Endothelial cell of umbilical vein (primary cell): ENCODE data around the gene PRDM16. TPM values are rescaled to one million over a fixed set of nuclear protein-coding genes. Genes with fewer than 3 reads are reported as not detected.

Source experiments
- BruUV-seq: library from RNA; stranded (reverse); fragments of 400-500 nt; replicated peaks from 2 replicates; lab custom pipeline; 2021; lab: Mats Ljungman, UMichigan
- CTCF ChIA-PET: fragments of 300-600, 350-600 bp; sonication (Branson Sonifier 250); formaldehyde crosslinking; loops from one replicate; lab custom pipeline; 2021; ENCODE audit warnings: antibody characterized with exemption, inconsistent platforms; lab: Charles Lee
- POLR2A ChIA-PET: fragments of 300-600, 350-600 bp; sonication (Branson Sonifier 250); formaldehyde crosslinking; loops from one replicate; lab custom pipeline; 2021; ENCODE audit warnings: antibody characterized with exemption, inconsistent platforms; lab: Charles Lee
- DNase-seq: peaks from one replicate; pipeline ENCODE4 v3.0.0-alpha.2; 2011; ENCODE audit warnings: low read depth, low spot score
- FAIRE-seq: peaks from 2 replicates; lab custom pipeline; 2011; peaks lifted over from hg19 to GRCh38; lab: Jason Lieb, UNC
- H2AFZ ChIP-seq: 2 replicates; pipeline ENCODE4 v1.6.0; 2012; ENCODE audit warnings: low read depth, low read length, control low read depth, inconsistent platforms
- H3K27ac ChIP-seq: 2 replicates; pipeline ENCODE4 v1.5.1; 2011; ENCODE audit warnings: low read depth, mild to moderate bottlenecking, control low read depth, low read length, moderate library complexity; ENCODE audit not compliant: insufficient read depth
- H3K27me3 ChIP-seq, 2 experiments: 2 replicates each; pipeline versions ENCODE4 v1.6.0 to v1.6.1; 2011; ENCODE audit warnings: low read length in 2 of 2, mixed read lengths in 1 of 2; ENCODE audit not compliant: control insufficient read depth in 2 of 2, insufficient read depth in 2 of 2
- H3K36me3 ChIP-seq, 2 experiments: 2 replicates in 1 of 2; 3 replicates in 1 of 2; pipeline ENCODE4 v1.5.1; 2011; ENCODE audit warnings: low read length in 2 of 2, mild to moderate bottlenecking in 1 of 2, moderate library complexity in 1 of 2; ENCODE audit not compliant: control insufficient read depth in 2 of 2, insufficient read depth in 2 of 2; ENCODE audit errors: extremely low read depth in 1 of 2
- H3K4me1 ChIP-seq: 3 replicates; pipeline ENCODE4 v1.5.1; 2011; ENCODE audit warnings: mild to moderate bottlenecking, low read length; ENCODE audit not compliant: control insufficient read depth, insufficient read depth; ENCODE audit errors: extremely low read depth
- H3K4me2 ChIP-seq: 2 replicates; pipeline ENCODE4 v1.6.1; 2011; ENCODE audit warnings: low read length, control low read depth, mixed read lengths; ENCODE audit not compliant: insufficient read depth
- H3K4me3 ChIP-seq, 3 experiments: fragments of 200-600 bp in 1 of 3; sonication (generic), shearing (Covaris generic) in 1 of 3; replicated peaks in 1 of 3; 2 replicates each; pipeline ENCODE4 v1.5.1; 2011 to 2016; ENCODE audit warnings: control low read depth in 3 of 3, low read length in 3 of 3, mild to moderate bottlenecking in 2 of 3, inconsistent platforms in 1 of 3, low read depth in 1 of 3, moderate library complexity in 1 of 3; ENCODE audit not compliant: insufficient read depth in 1 of 3
- H3K79me2 ChIP-seq: 2 replicates; pipeline ENCODE4 v1.6.0; 2012; ENCODE audit warnings: low read length, inconsistent platforms; ENCODE audit not compliant: control insufficient read depth, insufficient read depth
- H3K9ac ChIP-seq: replicated peaks from 2 replicates; pipeline ENCODE3; 2011; ENCODE audit warnings: low read length, control low read depth; ENCODE audit not compliant: insufficient read depth; ENCODE audit errors: extremely low read depth
- H3K9me1 ChIP-seq: replicated peaks from 3 replicates; pipeline ENCODE4 v1.6.0; 2011; ENCODE audit warnings: mild to moderate bottlenecking, low read length; ENCODE audit not compliant: control insufficient read depth, insufficient read depth; ENCODE audit errors: extremely low read depth
- H3K9me3 ChIP-seq: replicated peaks from 2 replicates; pipeline ENCODE4 v1.5.1; 2012; ENCODE audit warnings: low read length, inconsistent platforms; ENCODE audit not compliant: control insufficient read depth, insufficient read depth
- H4K20me1 ChIP-seq: replicated peaks from 2 replicates; pipeline ENCODE3; 2011; ENCODE audit warnings: mild to moderate bottlenecking, low read length; ENCODE audit not compliant: control insufficient read depth, insufficient read depth; ENCODE audit errors: extremely low read depth
- EZH2 ChIP-seq: IDR thresholded peaks from 2 replicates; pipeline ENCODE4 v1.6.1; 2012; ENCODE audit warnings: borderline replicate concordance, low read depth, mild to moderate bottlenecking, moderate library complexity, low read length, inconsistent platforms; ENCODE audit not compliant: severe bottlenecking
- FOS ChIP-seq: IDR thresholded peaks from 2 replicates; pipeline ENCODE4 v1.6.1; 2011; ENCODE audit warnings: mild to moderate bottlenecking, low read length, moderate library complexity, borderline replicate concordance; ENCODE audit not compliant: insufficient read depth
- GATA2 ChIP-seq: IDR thresholded peaks from 2 replicates; pipeline ENCODE4 v1.7.0; 2011; ENCODE audit warnings: low read depth, mild to moderate bottlenecking, moderate library complexity, mixed read lengths, low read length; ENCODE audit not compliant: insufficient read length, insufficient read depth
- JUN ChIP-seq: IDR thresholded peaks from 2 replicates; pipeline ENCODE4 v1.6.1; 2011; ENCODE audit warnings: borderline replicate concordance, low read depth; ENCODE audit not compliant: insufficient read length, insufficient read depth
- MAX ChIP-seq: IDR thresholded peaks from 2 replicates; pipeline ENCODE4 v1.6.1; 2011; ENCODE audit not compliant: insufficient read depth, insufficient read length
- POLR2A ChIP-seq: IDR thresholded peaks from 2 replicates; pipeline ENCODE4 v1.6.1; 2012; ENCODE audit warnings: low read depth, mild to moderate bottlenecking, control low read depth, low read length
- POLR2AphosphoS5 ChIP-seq: IDR thresholded peaks from 2 replicates; pipeline ENCODE4 v1.6.1; 2012; ENCODE audit warnings: low read depth, mild to moderate bottlenecking, control low read depth, low read length, moderate library complexity; ENCODE audit not compliant: insufficient read depth
- dilution Hi-C: fragments of 300-500 bp; cut with MboI; formaldehyde crosslinking; loops from one replicate; pipeline ENCODE4 v1.15.0; 2019; ENCODE audit warnings: low sequenced_read_pairs; ENCODE audit not compliant: extremely low pct_ligation_motif_present
- intact Hi-C: fragments of 100-400 bp; cut with micrococcal nuclease; formaldehyde crosslinking; loops from one replicate; pipeline ENCODE4 v1.10.0; 2022
- polyA plus RNA-seq, 4 experiments: library from polyadenylated mRNA; depleted of rRNA in 3 of 4; stranded (reverse) in 3 of 4; unstranded in 1 of 4; fragments of >200 nt; gene quantifications; 2 replicates each; pipeline versions ENCODE4 v1.2.1 to v1.2.3, GENCODE V29; 2011 to 2012; ENCODE audit warnings: missing spikeins in 1 of 4
- total RNA-seq: library from RNA; stranded (reverse); gene quantifications from 2 replicates; pipeline ENCODE4 v1.2.3, GENCODE V29; 2021
- TF ChIP-seq, protein P1 (sequence below), 2 donors: IDR thresholded peaks; 1 replicate in 1 of 2; 2 replicates in 1 of 2; pipeline ENCODE4 v1.5.1; 2011; ENCODE audit warnings: low read length in 2 of 2, mild to moderate bottlenecking in 2 of 2, moderate library complexity in 2 of 2, control low read depth in 1 of 2, inconsistent platforms in 1 of 2, low read depth in 1 of 2; ENCODE audit not compliant: insufficient read depth in 1 of 2; ENCODE audit errors: extremely low read depth in 1 of 2

Gene PRDM16
- total and polyA plus RNA-seq, 2 donors (not counting 3 experiments of a cell fraction or from before 2014, with no cell fraction given), result not detected

DNA sequence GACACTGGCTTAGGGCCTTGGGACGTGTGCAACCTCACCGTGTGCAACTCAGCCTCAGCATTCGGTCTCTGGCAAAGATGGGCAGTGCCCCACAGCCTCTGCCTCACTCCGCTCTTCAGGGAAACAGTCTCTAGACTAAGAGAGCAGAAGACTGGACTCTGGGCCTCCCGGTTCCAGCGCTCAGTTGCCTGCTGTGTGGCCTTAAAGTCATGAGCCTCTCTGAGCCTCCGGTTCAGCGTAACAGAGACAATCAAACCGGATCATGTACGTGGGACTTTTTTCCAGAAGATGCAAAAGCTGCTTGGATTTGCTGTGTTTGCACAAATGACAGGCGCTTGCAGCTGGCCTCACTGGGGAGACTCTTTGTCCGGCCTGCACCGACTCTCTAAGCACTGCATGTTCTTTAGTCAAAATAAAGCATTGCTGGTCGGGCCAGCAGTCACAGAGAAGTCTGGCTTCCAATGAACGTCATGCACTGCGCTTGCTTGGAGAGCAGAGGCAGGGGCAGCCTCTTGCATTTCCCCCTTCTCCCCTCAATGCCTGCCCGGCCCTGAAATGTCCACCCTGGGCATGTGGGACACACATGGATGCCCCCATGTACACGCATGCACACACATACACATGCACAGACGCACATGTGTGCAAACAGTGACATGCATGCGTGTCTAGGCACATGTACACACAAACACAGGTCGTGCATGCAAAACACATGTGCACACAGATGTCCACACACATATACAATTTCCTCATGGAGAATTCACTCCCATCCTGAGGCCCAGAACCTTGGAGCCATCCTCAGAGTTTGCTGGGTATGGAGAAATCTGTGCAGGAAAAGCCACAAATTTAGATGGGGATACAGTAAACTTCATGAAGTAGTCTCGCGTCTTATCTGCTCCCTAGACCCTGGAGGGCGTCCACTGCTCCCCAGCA, 152.4 kb downstream of the PRDM16 start:
- ChIA-PET POLR2A (no interaction called here), CTCF (no interaction called here)
- FAIRE-seq (no peak), DNase-seq (no peak)
- Histone ChIP-seq H2AFZ (no peak overlapping the region), H3K79me2 (no peaks in the 10 kb centered on the region), H3K9me3 (no peaks in the 10 kb centered on the region), H4K20me1 (no peaks in the 10 kb centered on the region), H3K4me2 (no peak overlapping the region), H3K4me3 (no peak overlapping the region), H3K27ac (no peak overlapping the region), H3K9me1 (no peaks in the 10 kb centered on the region), H3K4me1 (no peaks in the 10 kb centered on the region), H3K9ac (no peak overlapping the region), H3K36me3 (no peaks in the 10 kb centered on the region), H3K27me3 (no peaks in the 10 kb centered on the region)
- dilution Hi-C loops, result no loop called here
- BruUV-seq, result no TSS peak
- intact Hi-C loops, result no loop called here
- TF ChIP-seq POLR2AphosphoS5 (no peak), MAX (peak; percentile 11), EZH2 (no peak), JUN (no peak), POLR2A (no peak), FOS (no peak), GATA2 (no peak)
- TF ChIP-seq, protein P1, sequence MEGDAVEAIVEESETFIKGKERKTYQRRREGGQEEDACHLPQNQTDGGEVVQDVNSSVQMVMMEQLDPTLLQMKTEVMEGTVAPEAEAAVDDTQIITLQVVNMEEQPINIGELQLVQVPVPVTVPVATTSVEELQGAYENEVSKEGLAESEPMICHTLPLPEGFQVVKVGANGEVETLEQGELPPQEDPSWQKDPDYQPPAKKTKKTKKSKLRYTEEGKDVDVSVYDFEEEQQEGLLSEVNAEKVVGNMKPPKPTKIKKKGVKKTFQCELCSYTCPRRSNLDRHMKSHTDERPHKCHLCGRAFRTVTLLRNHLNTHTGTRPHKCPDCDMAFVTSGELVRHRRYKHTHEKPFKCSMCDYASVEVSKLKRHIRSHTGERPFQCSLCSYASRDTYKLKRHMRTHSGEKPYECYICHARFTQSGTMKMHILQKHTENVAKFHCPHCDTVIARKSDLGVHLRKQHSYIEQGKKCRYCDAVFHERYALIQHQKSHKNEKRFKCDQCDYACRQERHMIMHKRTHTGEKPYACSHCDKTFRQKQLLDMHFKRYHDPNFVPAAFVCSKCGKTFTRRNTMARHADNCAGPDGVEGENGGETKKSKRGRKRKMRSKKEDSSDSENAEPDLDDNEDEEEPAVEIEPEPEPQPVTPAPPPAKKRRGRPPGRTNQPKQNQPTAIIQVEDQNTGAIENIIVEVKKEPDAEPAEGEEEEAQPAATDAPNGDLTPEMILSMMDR (IDR thresholded peaks at IDR 0.05; ENCODE audit: extremely low read depth in 1 of 2, insufficient read depth in 1 of 2, low read depth in 1 of 2, low read length in 2 of 2), result no peak
